ENCODE results near the gene RAB40C.

RAB40C gene

GRCh38 chr16:589658-590187, at the start of gene RAB40C:
Gene RAB40C (plus strand): TSS chr16:590066. CDS start chr16:590292, 226 bp downstream.
- peak; percentile 96 for FAIRE-seq

GRCh38 chr16:540645-541340, 49.1 kb upstream of the RAB40C start:
- FAIRE-seq = no peak
- DNase-seq (ENCODE audit: insufficient read length, low spot score) = no peak

More at GRCh38 chr16:589658-590187, at the start of gene RAB40C:
- DNase-seq (ENCODE audit: insufficient read length, low spot score) = peak; percentile 99

GRCh38 chr16:543301-544164, 46.3 kb upstream of the RAB40C start:
- no peak for FAIRE-seq
- DNase-seq (ENCODE audit: insufficient read length, low spot score) = no peak

GRCh38 chr16:544517-544916, 45.3 kb upstream of the RAB40C start:
- no peak for FAIRE-seq
- DNase-seq (ENCODE audit: insufficient read length, low spot score) = no peak

GRCh38 chr16:546909-547770, 42.7 kb upstream of the RAB40C start:
- no peak for DNase-seq (ENCODE audit: insufficient read length, low spot score)

GRCh38 chr16:548586-548985, 41.3 kb upstream of the RAB40C start:
- no peak for FAIRE-seq
- DNase-seq (ENCODE audit: insufficient read length, low spot score) = no peak

More at GRCh38 chr16:546909-547770, 42.7 kb upstream of the RAB40C start:
- FAIRE-seq = no peak

- no peak for DNase-seq (ENCODE audit: insufficient read length, low spot score)
- FAIRE-seq = no peak
Measured at GRCh38 chr16:549544-550263, 40.2 kb upstream of the RAB40C start.

- DNase-seq (ENCODE audit: insufficient read length, low spot score) = no peak
- no peak for FAIRE-seq
Measured at GRCh38 chr16:551210-551609, 38.7 kb upstream of the RAB40C start.

- DNase-seq (ENCODE audit: insufficient read length, low spot score) = no peak
- FAIRE-seq = no peak
Measured at GRCh38 chr16:552171-552570, 37.7 kb upstream of the RAB40C start.

GRCh38 chr16:553601-554296, 36.1 kb upstream of the RAB40C start:
- DNase-seq (ENCODE audit: insufficient read length, low spot score) = no peak
- no peak for FAIRE-seq

- FAIRE-seq (no peak), DNase-seq (ENCODE audit: insufficient read length, low spot score) (no peak)
Measured at GRCh38 chr16:554297-554621, 35.6 kb upstream of the RAB40C start.

GRCh38 chr16:554640-555365, 35.1 kb upstream of the RAB40C start:
- DNase-seq (ENCODE audit: insufficient read length, low spot score) (no peak), FAIRE-seq (no peak)

GRCh38 chr16:555528-556473, 34.1 kb upstream of the RAB40C start:
- FAIRE-seq = no peak
- no peak for DNase-seq (ENCODE audit: insufficient read length, low spot score)

GRCh38 chr16:556474-557173, 33.2 kb upstream of the RAB40C start:
- FAIRE-seq (no peak), DNase-seq (ENCODE audit: insufficient read length, low spot score) (no peak)

GRCh38 chr16:557463-558297, 32.2 kb upstream of the RAB40C start:
- no peak for FAIRE-seq
- no peak for DNase-seq (ENCODE audit: insufficient read length, low spot score)

- DNase-seq (ENCODE audit: insufficient read length, low spot score) (no peak), FAIRE-seq (no peak)
Measured at GRCh38 chr16:558298-559020, 31.4 kb upstream of the RAB40C start.

All from HTR-8/SVneo (cell line).